ENCODE measurements around the gene ADGRG1.
"Not testable (repeated sequence)": the region's sequence is repeated elsewhere in the genome, so short reads cannot be mapped to it uniquely, and the experiment has no call there.

Gene ADGRG1

GRCh38 chr16:57628008-57628781, at the start of gene ADGRG1:
Gene ADGRG1, plus strand, starts transcription at chr16:57628630. Its CDS starts 21,658 bp downstream, at chr16:57650288.
- FAIRE-seq = no peak

GRCh38 chr16:57579361-57579665, 49.1 kb upstream of the ADGRG1 start:
- FAIRE-seq = no peak

DNA sequence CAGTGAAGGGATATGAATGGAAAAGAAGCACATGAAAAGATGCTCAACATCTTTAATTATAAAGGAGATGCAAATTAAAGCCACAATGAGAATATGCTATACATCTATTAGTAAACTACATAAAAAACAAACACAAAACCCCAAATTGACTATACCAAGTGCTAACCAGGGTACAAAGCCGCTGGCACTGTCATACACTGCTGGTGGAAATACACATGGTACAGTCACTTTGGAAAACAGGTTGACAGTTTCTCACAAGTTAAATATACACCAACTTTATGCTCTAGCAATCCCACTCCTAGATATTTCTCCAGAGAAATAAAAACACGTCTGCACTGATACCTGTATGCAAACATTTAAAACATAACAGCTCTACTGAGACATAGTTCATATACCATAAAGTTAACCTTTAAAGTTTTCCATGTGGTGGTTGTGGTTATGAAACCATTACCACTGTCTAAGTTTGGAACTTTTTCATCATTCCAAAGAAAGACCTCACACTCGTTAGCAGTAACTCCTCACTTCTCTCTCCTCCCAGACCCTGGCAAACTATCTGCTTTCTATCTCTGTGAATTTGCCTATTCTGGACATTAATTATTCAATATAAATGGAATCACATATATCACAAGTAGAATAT, 43.3 kb upstream of the ADGRG1 start:
- FAIRE-seq = no peak

- FAIRE-seq = no peak
Observed at GRCh38 chr16:57588831-57589230, 39.6 kb upstream of the ADGRG1 start.

DNA sequence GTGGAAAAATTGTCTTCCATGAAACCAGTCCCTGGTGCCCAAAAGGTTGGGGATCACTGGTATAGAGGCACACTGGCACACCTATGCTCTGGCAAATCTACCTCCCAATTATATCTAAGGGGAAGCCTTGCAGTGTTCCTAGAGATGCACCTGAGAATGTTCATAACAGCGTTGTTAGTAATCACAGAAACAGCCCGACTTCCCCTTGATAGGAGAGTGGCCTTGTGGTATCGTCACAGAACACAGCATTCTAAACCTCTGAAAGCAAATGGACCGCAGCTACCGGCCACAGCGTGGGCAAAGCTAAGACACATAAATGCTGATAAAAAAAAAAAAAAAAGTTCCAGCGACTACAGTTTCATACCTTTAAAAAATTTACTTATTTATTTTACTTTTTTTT, 39.1 kb upstream of the ADGRG1 start:
- FAIRE-seq = no peak

DNA sequence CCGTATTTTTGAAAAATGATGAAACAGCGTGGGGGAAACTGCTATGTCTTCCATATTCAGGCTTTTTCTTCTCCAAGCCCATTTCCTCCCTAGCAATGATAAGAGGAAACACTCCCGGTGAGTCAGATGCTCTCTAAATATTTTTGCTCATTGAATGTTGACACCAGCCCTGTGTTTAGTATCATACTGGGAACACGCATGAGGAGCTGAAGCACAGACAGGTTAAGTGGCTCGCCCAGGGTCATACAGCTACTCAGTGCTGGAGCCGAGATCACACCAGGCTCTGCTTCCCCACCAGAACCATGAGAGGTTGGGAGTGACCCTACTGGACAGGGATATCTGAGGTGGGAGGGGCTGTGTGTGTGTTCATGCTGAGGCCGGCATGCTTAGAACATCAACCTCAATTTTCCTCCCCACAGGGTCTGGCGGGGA, 37.8 kb upstream of the ADGRG1 start:
- FAIRE-seq = no peak

GRCh38 chr16:57591086-57591869, 37.2 kb upstream of the ADGRG1 start:
- peak; percentile 43 for FAIRE-seq

GRCh38 chr16:57591870-57592485, 36.5 kb upstream of the ADGRG1 start:
- FAIRE-seq = no peak

- FAIRE-seq = no peak
Observed at GRCh38 chr16:57592591-57593003, 35.8 kb upstream of the ADGRG1 start.

- FAIRE-seq = no peak
Observed at GRCh38 chr16:57593021-57593420, 35.4 kb upstream of the ADGRG1 start.

DNA sequence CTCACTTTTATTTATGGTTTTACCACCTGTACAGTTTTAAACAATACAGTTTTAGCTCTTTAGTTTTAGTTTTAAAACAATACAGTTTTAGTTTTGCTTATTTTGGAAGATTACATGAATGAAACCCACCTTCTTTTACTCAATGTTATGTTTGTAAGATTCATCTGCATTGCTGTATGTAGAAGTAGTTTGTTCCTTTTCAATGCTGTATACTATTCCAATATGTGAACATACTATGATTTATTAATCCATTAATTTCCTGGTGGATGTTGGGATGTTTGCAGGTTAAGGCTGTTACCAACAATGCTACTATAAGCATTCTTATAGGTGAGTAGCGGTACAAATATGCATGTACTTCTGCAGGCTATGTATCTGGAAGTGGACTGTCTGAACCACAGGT, 34.4 kb upstream of the ADGRG1 start:
- FAIRE-seq = no peak

DNA sequence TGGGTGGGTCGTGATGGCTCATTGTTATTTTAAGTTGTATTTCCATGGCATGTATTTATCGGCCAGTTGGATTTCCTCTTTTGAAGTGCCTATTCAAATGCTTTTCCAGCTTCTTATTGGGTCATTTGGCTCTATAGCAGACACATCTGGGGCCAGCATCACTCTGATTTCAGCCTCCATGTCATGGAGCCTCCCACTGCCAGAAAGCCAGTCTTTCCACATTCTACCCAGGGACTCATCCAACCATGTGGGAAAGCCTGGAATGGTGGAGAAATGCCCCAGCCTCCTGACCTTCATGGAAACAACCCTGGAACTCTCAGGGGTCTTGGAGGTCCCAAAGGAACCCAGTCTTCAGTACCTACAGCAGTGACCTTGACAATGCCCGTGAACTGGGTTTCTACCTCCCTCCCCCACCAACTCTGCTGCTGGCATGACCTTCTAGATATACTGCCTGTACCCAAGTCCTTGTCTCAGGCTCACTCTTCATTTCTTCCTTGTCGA, 33.8 kb upstream of the ADGRG1 start:
- no peak for FAIRE-seq

GRCh38 chr16:57596234-57596633, 32.2 kb upstream of the ADGRG1 start:
- FAIRE-seq = not testable (repeated sequence)

GRCh38 chr16:57598437-57598836, 30.0 kb upstream of the ADGRG1 start:
- FAIRE-seq = no peak

- FAIRE-seq = no peak
Observed at GRCh38 chr16:57600048-57600835, 28.2 kb upstream of the ADGRG1 start.

GRCh38 chr16:57600952-57601580, 27.4 kb upstream of the ADGRG1 start:
- FAIRE-seq = no peak

DNA sequence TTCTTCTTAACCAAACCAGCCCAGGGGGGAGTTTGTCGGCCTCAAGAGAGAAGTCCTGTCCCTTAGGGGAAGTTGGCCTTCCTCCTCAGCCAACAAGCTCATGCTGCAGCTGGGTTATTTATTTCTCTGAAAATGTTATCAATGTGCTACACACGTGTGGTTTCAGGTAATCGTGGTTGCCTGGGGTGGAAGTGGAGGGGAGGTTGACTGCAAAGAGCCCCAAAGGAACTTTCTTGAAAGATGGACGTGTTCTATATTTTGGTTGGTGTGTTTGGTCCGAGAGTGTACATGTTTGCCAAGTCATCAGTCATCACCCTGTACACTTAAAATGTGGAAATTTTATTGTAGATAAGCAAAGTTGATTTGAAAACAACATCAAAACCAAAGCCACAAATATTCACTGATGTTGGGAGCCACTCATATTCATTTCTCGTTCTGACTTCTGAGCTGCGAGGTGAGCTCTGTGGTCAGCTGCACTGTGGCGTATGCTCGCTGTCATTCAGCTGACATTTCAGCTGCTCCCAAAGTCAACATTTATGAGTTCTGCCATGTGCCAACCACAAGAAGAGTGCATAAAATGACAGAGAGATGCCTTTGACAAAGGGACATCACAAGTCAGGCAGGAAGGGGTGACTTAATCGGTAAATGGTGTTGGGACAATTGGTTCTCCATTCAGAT, 26.5 kb upstream of the ADGRG1 start:
- no peak for FAIRE-seq

DNA sequence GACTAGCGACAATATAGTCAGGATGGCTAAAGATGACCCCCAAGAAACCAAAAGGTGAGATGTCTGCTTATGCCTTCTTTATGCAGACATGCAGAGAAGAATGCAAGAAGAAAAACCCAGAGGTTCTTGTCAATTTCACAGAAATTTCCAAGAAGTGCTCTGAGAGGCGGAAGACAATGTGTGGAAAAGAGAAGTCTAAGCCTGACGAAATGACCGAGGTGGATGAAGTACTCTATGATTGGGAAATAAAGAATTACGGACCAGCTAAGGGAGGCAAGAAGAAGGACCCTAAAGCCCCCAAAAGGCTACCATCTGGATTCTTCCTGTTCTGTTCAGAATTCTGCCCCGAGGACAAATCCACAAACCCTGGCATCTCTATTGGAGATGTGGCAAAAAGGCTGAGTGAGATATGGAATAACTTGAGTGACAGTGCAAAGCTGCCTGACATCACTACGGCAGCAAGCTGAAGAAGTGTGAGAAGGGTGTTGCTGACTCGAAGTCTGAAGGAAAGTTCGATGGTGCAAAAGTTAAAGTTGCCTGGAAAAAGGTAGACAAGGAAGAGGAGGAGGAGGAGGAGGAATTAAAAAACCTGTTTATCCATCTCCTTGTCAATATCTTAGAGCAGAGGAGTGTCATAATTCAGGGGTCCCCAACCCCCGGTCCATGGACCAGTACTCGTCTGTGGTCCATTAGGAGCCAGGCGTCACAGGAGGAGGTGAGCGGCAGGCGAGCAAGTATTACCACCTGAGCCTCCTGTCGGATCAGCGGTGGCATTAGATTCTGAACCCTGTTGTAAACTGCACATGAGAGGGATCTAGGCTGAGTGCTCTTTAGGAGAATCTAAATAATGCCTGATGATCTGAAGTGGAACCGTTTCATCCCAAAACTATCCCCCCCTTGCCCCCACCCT, 25.1 kb upstream of the ADGRG1 start:
- no peak for FAIRE-seq

DNA sequence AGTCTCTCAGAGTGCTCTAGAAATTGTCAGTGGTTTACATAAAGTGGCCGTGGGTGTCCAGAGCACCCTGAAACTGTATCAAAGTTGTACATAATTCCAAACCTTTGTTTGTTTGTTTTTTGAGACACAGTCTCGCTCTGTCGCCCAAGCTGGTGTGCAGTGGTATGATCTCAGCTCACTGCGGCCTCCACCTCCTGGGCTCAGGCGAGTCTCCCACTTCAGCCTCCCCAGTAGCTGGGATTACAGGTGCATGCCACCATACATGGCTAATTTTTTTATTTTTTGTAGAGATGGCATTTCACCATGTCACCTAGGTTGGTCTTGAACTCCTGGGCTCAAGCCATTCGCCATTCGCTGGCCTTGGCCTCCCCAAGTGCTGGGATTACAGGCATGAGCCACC, 24.3 kb upstream of the ADGRG1 start:
- no peak for FAIRE-seq

All from TTC549 (cell line).